LHCN-M2 (cell line): ENCODE results near the gene UBQLN1. TPM values are rescaled to one million over a fixed set of nuclear protein-coding genes. Genes with fewer than 3 reads are reported as not detected.
"Not testable (repeated sequence)": the region's sequence is repeated elsewhere in the genome, so short reads cannot be mapped to it uniquely, and the experiment has no call there.

Experiments
- DNase-seq: peaks from one replicate; pipeline ENCODE4 v3.0.0-alpha.2; 2012; ENCODE audit warnings: low read depth
- polyA plus RNA-seq: library from polyadenylated mRNA; unstranded; fragments of >200 nt; gene quantifications from one replicate; pipeline ENCODE4 v1.2.1, GENCODE V29; 2012; ENCODE audit warnings: missing spikeins
- total RNA-seq: library from RNA; depleted of rRNA; stranded (reverse); fragments of >200 nt; gene quantifications from 2 replicates; pipeline ENCODE4 v1.2.3, GENCODE V29; 2014; rRNA removed

The UBQLN1 gene
- 99.8 and 111 TPM in 2 replicates for total RNA-seq
- polyA plus RNA-seq = 48.7 TPM

DNA sequence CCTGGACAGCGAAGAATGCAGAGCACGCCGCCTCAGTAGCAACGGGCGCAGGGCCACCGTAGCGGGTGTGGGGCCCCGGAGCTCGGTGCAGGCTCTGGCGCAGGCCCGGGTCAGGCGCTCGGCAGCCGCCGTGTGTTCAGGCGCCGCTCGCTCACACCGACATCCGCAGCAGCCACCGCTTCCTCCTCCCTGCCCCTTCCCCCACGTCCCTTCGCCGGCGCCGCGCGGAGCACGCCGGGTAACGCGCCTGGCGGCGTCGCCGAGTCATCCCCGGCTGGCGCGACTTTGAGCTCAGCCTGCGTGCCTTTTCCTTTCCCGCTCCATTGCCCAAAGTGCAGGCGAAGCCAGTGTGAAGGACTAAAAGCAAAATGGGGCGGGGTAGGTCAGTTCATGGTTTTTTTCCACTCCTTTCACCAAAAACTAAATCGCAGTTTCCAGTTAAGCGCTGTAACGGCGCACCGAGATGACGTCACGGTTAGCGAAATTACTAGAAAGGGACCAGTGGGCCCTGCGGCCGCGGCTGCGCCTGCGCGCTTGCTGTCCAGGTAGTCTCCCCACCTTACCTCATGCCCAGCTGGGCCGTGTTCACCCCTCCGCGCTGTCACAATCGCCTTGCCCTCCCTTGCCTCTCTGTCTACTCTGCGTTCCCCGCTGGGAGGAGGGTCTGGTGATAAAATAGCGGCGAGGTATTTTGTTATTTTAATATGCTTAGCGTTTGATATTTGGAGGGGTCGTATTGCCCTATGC, at the start of gene UBQLN1:
Gene UBQLN1 (minus strand): TSS at position 191 of the 747 bp plus-strand sequence. CDS start 279 bp downstream, outside the sequence.
- DNase-seq = peak; percentile 86

DNA sequence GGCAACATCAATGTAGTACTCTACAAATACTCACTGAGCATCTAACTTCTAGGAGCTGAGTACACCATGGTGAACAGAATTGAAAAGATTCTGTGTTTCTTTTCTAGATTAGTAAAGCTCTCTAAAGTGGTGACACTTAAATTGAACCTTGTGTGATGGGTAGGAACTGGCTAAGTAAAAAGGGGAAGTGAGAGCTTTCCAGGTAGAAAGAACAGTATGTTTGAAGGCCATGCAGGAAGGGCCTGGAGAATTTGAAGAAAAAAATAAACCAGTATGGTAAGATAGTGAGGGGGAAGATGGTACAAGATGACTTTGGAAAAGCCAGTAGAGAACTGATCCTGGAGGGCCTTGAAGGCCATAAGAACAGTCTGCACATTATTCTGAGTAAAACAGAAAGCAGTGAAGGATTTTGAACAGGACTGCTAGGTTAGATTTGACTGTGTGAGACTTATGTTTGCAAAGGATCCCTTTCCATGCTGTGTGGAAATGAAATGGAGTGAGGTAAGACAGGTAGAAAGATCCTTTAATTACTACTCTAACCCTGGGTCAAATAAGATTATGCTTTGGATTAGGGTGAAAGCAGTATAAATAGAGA, 46.7 kb upstream of the UBQLN1 start:
- no peak for DNase-seq

DNA sequence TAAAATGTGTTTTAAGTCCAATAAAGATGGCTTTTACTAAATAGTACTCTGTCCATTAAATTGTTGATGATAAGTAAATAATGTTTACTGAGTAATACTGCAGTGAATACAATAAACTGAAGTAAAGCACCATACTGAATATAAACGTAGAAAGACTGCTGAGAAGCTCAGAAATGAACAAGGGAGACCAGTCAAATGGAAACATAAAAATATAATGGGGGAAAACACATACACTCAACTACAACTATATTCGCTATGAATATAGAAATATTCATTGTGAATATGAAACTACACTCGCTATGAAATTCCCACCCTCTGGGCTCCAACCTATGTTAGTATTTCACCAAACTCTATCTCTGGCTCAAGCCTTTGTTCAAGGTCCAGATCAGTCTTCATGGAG, 41.9 kb upstream of the UBQLN1 start:
- DNase-seq = no peak

DNA sequence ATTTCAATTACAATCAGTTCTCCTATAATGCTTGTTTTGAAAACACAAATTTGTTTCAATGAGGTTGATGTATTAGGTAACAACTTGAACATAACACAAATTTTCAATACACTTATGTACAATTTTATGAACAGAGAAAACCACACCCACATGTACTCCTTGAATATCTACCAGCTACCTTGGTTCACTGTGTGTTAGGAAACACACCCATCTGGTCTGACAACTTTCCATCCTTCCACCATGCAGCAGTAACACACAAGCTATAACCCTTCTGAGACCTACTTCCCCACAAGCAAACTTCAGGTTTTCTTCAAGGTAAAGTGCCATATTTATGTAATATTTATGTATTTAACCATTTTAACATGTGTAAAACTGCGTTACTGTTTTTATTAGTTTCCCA, 36.4 kb upstream of the UBQLN1 start:
- no peak for DNase-seq

DNA sequence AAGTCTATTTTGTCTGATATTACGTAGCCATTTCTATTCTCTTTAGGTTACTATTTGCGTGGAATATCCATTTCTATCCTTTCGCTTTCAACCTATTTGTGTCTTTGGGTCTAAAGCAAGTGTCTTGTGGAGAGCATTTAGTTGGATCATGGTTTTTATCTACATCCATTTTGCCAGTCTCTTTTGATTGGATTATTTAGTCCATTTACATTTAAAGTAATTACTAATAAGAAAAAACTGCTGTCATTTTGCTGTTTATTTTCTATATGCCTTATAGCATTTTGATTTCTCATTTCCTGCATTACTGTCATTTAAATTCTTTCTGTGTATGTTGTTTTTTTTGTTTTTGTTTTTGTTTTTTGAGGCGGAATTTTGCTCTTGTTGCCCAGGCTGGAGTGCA, 26.0 kb upstream of the UBQLN1 start:
- no peak for DNase-seq

DNA sequence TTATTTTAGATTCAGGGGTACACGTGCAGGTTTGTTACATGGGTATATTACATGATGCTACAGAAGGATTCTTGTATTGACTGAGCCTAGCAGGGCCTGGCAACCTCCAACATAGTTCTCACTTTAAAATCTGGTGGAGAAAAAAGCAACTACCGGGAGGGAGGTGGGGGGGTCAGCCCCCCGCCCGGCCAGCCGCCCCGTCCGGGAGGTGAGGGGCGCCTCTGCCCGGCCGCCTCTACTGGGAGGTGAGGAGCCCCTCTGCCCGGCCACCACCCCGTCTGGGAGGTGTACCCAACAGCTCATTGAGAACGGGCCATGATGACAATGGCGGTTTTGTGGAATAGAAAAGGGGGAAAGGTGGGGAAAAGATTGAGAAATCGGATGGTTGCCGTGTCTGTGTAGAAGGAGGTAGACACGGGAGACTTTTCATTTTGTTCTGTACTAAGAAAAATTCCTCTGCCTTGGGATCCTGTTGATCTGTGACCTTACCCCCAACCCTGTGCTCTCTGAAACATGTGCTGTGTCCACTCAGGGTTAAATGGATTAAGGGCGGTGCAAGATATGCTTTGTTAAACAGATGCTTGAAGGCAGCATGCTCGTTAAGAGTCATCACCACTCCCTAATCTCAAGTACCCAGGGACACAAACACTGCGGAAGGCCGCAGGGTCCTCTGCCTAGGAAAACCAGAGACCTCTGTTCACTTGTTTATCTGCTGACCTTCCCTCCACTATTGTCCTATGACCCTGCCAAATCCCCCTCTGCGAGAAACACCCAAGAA, 21.0 kb upstream of the UBQLN1 start:
- DNase-seq = not testable (repeated sequence)

DNA sequence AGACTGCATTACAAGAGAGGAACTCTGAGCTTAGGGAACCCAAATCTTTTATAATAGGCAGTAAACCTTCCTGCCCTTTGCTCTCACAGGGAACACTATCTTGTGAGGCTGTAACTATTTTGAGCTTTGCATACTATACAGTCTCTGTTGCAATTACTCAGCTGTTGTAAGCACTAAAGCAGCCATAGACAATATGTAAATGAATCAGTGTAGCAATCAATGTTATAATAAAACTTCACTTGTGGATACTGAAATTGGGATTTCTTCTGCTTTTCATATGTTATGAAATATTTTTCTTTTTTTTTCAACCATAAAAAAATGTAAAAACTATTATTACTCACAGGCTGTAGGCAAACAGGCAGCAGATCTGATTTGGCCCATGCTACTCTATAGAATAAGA, 16.7 kb upstream of the UBQLN1 start:
- DNase-seq = no peak

DNA sequence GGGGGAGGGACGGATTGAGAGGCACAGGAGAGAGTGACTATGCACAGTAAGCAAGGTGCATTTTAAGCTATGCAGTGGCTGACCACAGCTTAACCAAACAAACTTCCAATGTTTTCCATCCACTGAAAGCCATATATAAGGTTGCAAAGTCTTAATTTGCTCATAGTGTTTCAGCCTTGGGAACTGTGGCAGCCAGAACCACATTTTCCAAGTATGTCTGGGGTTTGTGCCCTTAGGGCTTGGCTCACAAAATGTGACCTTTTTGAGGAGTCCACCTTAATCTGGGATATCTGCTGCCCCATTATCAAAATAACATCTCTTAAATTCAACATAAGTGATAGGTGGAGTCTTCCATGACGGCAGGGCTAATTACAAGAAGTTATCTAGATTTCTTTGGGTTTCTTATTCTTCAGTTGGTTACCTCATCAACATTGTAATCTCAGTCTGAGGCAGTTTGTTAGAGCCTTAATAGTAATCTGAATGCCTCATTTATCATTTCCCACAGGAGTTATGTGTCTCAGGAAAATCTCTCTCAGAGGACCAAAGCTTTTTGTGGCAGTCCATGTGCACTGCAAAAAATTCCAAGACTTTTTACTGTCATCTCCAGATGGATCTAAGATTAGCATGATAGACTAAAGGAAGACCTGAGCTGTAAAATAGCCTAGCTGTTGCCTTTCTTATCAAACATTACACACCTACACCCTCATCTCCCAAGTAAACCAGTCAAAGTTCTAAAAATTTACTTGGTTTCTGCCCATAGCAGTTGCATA, 15.2 kb upstream of the UBQLN1 start:
- DNase-seq = no peak

DNA sequence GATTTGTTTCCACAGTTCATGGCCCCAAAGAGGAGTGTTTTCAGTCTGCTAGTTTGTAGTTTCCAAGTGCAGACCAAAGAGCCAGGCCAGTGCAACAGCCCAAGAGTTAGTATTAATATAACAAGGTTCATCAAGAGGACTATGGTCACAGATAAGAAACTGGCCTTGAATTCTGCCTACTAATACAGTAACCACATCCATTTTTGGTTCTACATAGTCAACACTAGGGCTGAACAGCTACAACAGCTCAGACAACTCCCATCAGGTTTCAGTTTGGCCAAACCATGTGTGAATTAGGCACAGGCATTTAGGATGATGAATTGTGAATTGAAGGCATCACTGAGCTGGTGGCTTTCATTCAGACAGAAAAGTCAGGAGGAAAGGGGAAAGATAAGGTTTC, 13.8 kb upstream of the UBQLN1 start:
- DNase-seq = no peak

DNA sequence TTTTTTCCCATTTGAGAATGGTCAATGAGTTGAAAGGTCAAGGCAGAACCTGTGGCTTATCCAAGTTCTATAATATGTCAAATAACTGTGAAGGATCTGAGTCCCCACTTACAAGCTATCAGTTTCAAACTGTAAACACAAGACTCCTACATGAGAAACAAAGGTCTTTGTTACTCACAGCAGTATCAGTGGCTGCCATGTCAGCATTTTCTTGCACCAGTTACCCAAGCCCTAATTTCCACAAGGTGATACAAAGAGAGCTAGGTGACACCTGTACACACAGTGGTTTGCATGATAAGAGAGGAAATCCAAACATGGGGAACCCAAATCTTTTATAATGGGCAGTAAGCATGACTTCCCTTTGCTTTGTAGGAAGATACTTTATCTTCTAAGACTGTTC, 8.0 kb upstream of the UBQLN1 start:
- no peak for DNase-seq

DNA sequence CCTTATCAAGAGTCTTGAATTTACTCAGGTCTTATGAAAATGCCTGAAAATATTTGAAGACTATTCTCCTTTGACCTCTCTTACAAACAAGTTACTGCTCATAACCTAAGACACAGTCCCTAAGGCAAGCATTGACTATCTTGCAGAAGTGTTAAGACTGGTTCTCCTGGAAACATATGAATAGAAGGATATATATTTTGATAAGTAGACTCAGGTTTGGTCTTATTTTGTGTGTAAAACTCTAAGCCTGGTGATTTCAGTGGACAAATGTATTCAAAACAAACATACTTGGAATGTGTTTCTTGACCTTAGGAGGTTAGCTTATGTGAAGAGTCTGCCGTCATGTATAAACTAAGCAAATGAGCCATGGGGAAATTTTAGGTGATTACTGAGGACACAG, 7.5 kb upstream of the UBQLN1 start:
- no peak for DNase-seq

DNA sequence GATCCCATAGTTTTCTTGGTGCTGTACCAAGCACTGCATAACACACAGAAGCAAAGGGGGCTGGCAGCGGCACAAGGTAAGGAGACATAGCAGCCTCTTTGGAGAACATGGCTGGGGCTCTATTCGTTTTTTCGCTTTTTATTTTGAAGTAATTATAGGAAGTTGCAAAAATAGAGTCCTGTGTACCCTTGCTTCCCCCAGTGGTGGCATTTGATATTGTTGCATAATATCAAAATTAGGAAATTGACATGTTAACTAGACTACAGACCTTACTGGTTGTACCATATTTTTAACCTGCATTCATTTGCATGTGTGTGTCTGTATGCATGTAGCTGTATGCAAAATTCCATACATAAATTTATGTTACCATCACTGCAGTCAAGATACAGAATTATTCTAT, 6.6 kb upstream of the UBQLN1 start:
- DNase-seq = no peak

DNA sequence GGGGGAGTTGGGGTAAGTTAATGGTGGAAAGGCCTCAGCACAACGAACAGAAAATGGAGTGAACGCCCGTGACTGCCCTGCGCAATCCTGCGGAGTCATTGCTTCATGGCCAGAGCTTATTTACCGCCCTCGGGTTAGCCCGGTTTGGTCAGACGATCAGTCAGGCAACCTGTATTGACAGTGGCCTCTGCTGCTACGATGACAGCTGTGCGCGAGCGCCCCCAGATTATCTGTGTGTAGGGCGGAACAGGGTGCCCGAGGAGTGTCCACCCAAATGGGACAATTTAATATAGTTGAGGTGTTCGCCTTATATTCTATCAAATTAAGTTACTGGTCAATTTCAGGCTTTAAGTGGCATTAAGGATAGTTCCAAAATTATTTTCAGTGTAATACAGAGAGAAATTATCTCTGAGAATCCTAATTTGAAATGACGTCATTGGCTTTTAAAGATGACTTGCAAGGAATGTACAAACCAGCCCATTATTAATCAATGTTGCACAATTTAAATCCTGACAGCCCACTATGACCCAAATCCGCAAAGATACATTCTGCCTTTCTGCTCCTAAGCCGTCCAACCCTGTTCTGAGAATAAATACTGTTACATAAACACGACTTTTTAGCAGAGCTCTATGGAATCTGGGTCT, 879 bp upstream of the UBQLN1 start:
- peak; percentile 56 for DNase-seq

DNA sequence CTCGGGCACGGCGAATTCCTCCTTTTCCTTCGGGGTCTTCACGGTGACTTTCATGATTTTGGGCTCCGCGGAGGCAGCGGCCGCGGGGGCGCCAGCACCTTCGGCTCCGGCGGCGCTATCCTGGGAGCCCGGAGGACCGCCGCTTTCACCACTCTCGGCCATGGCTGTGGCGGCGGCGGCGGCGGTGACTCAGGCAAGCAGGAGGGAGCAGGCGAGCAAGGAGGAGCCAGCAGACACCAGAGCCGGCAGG, 315 bp downstream of the UBQLN1 start:
- peak; percentile 71 for DNase-seq

DNA sequence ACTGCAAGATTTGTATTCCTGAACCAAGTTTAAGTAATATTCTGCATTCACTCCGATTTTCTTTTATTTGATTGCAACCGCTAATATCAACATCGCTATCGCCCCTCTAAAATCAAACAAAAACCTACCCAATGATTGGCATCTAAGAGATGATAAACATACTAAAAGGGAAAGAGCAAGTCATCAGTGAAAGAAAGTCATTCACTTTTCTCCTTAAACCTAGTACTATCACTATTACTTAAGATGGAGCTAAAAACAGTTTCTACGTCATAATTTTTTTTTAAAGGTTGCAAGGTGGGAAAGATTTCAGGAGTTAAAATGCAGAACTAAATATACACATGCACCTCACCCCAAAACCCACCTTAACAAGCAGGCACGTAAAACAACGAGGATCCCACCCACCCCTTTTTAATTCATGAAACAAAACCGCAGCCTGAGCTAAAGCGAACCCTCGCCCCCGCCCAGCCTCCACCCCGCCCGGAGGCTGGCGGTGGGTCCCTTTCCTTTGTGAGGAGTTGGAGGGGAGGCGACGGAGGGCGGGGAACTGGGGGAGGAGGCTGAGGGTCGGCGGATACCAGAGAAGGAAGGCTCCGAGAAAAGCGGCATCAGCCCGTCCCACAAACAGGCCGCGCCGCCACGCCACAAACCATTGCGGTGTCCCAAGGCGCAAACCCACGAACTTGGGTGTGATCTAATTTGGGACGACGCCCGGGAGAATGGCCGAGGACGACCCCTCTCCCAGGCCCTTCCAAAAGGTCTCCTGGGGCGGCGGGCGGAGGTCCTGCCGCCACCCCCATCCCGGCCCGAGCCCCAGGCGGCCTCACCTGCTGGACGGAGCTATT, 861 bp downstream of the UBQLN1 start:
- peak; percentile 16 for DNase-seq

DNA sequence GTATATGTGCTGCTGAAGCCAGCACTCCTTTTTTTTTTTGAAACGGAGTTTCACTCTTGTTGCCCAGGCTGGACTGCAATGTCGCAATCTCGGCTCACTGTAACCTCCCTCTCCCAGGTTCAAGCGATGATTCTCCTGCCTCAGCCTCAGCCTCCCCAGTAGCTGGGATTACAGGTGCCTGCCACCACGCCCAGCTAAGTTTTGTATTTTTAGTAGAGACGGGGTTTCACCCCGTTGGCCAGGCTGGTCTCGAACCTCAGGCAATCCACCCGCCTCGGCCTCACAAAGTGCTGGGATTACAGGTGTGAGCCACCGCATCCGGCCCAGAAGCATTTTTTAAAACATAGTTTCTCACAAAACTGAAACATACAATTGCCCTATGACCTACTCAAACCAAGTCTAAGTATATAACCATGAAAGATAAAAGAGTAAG, 2.5 kb downstream of the UBQLN1 start:
- DNase-seq = not testable (repeated sequence)

DNA sequence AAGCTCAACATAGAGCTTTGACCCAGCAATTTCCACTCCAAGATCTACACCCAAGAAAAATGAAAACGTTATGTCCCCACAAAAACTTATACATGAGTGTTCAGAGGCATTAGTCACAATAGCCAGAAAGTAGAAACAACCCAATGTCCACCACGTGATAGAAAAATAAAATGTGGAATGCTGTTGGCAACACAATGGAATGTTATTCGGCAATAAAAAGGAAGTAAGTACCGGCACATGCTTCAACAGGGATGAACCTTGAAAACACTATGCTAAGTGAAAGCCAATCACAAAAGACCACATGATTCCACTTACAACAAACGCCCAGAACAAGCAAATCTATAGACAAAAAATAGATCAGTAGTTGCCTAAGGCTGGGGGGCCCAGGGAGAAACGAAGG, 6.0 kb downstream of the UBQLN1 start:
- peak; percentile 81 for DNase-seq

DNA sequence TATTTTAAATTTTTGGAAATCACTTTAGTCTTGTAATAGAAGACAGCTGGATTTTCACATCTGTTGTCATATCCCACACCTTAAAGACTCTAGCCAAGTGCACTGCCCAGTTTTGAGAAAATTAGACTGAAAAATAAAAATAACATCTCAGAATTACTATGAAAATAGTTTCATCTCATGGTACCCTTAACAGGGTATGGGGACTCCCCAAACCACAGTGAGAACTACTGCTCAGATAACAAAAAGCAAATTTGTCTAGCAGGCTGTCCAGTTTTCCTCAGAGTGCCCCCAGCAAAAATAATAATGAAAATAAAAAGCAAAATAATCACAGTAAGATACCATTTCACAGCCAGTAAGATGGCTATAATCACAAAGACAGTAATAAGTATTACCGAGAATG, 6.5 kb downstream of the UBQLN1 start:
- DNase-seq = no peak

DNA sequence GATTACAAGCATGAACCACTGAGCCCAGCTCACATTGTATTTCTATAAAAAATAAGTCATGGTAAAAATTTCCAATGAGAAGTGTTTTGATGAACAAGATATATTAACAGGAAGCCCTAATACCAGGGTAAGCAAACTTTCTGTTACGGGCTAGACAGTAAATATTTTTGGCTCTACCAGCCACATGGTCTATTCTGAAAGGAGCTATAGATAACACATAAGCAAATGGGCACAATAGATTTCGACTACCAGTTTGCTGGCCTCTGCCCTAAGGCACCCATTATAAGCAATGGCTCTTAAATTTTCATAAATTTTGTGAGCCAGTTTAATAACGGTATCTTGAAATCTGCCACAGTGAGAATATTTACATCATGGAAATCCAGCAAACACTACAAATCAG, 8.1 kb downstream of the UBQLN1 start:
- DNase-seq = no peak

DNA sequence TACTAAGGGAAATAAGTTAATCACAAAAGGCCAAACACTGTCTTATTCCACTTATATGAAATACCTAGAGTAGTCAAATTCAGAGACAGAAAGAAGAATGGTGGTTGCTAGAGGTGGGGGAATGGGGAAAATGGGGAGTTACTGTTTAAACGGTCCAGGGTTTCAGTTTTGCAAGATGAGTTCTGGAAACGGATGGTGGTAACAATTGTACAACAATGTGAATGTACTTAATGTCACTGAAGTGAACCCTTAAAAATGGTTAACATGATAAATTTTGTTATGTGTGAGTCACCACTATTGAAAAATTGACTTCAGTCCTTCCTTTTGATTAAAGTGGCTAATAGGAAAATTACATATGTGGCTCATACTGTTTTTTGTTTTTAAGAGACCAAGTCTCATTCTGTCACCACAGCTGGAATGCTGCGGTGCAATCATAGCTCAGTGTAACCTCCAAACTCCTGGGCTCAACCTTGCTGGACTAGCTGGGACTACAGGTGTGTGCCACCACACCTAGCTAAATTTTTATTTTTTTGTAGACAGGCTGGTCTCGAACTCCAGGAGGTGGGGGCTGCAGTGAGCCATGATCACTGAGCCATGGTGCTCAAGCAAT, 8.7 kb downstream of the UBQLN1 start:
- no peak for DNase-seq
